ENCODE data around the gene SBK2. TPM values are rescaled to one million over a fixed set of nuclear protein-coding genes. Genes with fewer than 3 reads are reported as not detected.
A peak's percentile ranks its signal among the peaks of the same experiment; 100 is the strongest.
"Not testable (repeated sequence)": the region's sequence is repeated elsewhere in the genome, so short reads cannot be mapped to it uniquely, and the experiment has no call there.

SBK2 gene
- total RNA-seq, 1 donor from 2014 or later, result not detected

DNA sequence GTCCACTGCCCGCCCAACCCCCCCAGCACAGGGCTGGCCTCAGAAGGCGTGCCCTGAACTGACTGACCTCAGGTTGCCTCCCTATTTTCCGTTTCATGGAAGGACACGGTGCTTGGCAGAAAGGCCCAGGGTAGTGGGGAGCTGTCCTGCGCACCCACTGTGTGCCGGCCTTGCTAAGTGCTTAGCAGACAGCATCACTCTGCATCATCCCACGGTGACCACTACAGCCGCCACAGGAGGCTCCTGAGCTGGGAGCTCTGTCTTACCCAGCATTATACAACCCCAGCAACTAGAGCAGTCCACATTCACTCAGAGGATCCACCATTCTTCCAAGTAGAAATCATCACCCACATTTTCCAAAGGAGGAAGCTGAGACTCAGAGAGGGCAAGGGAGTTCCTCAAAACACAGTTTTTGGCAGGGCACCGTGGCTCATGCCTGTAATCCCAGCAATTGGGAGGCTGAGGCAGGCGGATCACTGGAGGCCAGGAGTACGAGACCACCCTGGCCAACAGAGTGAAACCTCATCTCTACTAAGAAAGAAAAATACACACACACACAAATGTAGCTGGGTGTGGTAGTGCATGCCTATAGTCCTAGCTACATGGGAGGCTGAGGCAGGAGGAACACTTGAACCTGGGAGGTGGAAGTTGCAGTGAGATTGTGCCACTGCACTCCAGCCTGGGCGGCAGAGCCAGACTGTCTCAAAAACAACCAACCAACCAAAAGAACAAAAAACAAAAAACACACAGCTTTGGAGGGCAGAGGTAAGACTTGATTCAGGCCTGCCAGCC, 1.6 kb downstream of the SBK2 start:
- DNase-seq, result no peak

DNA sequence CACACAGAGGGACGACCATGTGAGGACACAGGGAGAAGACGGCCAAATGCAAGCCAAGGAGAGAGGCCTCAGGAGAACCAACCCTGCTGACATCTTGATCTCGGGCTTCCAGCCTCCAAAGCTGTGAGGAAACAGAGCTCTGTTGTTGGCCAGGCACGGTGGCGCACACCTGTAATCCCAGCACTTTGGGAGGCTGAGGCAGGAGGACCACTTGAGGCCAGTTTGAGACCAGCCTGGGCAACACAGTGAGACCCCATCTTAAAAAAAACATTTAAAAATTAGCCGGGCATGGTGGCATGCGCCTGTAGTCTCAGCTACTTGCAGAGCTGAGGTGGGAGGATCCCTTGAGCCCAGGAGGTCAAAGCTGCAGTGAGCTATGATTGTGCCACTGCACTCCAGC, 2.7 kb downstream of the SBK2 start:
- DNase-seq, result not testable (repeated sequence)

DNA sequence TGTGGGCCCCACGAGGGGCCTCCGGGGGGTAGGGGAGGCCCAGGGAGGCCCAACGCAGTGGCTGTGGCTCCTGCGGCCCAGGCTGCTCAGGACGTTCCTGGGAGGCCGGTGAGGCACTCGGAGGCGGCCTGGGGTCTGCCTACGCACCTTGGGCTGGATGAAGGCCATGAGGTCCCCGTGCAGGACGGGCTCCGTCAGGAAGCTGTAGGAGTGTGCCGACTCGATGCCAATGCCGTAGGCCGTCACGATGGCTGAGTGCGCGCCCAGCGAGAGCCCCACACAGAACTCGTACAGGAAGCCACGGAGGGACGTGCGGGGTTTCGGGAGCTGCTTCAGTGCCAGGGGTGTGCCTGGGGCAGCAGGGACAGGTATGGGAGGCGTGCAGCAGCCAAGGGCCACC, 5.9 kb downstream of the SBK2 start:
- no peak for DNase-seq

DNA sequence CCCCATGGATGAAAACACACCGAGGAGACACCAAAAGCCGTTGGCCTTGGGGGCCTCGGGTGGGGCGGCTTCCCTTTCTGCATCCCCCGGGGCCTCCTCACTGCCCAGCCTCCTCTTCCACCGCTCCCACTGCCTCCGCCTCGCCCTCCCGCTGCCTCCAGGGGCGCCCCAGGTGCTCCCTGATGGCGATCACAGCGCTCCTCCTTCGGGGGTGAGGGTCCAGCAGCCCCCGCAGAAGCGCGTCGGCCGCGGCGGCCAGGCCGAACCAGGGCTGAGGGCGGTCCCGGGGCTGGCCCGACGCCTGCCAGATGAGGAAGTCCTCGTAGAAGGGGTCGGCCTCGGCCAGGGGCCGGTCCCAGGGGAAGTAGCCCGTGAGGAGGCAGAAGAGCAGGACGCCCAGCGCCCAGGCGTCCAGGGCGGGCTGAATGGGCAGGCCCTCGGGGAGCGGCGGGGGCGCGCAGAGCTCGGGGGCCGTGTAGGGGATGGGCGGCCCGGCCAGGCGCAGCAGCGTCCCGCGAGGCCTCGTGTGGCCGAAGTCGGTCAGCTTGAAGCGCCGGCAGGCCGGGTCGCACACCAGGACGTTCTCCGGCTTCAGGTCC, 7.2 kb downstream of the SBK2 start:
- no peak for DNase-seq

DNA sequence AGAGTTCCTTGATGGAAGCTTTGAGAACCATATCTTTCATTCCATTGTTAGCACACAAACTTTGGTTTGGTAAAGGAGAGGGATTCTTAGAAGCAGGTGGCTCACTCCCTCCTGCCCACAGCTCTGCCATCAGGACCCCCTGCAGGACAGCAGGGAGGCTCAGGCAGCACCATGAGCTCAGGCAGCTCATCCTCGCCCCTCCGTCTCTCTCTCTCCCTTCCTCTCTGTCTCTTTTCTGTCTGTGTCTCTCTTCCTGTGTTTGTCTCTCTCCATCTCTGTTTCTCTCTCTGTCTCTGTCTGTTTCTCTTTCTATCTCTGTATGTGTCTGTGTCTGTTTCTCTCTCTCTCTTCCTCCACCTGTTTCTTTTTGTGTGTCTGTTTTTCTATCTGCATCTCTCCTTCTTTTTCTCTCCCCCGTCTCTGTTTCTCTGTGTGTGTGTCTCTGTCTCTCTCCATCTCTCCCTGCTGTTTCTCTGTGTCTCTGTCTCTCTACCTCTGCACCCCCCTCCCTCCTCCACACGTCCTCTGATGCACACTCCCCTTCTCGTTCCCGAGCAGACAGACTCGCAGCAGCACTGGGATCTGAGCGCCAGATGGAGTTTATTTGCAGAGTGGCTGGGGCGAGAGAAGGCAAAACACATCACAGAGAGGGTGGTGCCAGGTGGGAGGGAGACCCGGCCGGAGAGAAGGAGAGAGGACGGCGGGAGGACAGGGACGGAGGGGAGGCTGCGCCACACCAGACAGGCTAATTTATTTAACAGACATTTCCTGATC, 8.7 kb downstream of the SBK2 start:
- DNase-seq, result no peak

DNA sequence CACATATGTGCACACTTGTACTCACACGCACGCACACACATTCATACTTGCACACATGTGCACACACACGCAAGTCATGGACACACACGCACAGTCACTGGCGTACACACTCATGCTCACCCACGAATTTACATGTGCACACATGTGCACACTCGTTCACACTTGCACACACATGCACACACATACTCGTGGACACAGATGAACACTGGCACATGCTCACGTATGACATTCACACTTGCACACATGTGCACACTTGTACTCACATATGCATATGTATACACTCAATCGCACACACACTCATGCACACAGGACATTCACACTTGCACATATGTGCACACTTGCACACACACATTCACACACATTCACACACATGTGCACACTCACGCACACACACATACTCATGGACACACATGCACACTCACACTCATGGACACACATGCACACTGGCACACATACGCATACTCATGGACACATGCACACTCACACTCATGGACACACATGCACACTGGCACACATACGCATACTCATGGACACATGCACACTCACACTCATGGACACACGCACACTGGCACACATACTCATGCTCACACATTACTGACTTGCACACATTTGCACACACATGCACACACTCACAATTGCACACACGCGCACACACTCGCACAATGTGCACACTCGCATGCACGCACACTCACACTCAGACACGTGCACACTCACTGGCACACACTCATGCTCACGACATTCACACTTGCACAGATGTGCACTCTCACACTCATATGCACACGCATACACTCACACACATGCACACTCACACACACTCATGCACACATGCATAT, 9.5 kb downstream of the SBK2 start:
- DNase-seq, result no peak

DNA sequence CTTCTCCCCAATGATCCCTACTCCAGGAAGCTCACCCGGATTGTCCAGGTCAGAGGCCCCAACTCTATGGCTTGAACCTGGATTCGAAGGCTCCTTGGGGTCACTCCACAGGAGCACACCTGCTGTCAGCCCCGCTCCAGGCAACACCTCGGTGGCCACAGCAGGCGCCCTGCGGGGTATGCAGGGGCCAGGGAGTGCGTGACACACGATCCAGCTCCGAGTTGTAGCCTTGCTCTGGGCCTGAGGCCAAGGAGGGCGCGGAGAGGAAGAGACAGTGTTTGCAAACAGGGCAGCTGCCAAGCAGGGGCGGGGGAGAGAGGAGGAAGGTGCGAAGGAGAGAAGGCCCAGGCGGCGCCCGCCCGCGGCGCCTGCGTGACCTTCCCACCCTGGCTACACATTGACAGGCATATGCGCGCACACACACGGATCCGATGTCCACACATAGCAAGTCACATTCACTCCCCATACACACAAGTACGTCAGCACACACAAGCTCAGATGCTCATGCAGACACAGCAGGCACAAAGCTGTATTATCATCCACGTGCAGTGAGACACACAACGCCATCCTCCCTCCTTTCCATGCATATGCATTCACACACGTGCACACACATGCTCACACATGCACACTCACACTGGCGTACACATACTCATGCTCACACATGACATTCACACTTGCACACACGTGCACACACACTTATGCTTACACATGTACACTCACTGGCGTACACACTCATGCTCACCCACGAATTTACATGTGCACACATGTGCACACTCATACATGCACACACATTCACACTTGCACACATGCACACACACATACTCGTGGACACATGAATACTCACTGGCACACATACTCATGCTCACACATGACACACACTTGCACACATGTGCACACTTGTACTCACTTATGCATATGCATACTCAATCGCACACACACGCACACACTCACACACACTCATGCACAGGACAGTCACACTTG, 10.4 kb downstream of the SBK2 start:
- no peak for DNase-seq

DNA sequence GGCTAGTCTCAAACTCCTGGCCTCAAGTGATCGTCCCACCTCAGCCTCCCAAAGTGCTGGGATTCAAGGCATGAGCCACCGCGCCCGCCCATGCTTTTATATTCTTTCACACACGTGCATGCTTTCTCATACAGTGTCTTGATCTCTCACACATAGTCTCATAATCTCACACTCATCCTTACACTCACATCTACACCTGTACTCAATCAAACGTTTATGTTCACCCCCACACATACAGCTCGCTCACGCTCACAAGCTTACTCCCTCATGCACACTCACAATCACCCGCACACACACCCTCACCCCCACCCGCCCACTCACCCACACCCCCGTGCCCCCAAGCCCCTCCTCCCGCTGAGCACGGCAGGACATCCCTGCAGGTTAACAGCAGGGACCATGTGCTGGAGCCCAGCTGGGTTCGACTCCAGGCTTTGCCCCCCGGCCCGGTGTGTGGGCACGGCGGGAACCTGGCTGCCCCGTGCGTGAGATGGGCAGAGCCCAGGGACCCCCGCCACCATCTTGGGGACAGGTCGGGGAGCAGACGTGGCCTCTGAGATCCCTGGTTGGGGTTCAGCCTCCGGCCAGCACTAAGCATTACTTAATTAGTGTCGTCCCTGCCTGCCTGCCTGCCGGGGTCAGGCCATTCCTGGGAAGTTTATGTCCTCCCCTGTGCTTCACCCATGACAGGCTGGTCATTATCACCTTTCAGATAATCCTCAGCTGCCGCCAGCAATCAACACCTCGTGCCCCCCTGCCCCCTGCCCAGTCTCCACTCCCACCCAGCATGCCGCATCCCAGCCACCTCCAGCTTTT, 11.4 kb downstream of the SBK2 start:
- no peak for DNase-seq

DNA sequence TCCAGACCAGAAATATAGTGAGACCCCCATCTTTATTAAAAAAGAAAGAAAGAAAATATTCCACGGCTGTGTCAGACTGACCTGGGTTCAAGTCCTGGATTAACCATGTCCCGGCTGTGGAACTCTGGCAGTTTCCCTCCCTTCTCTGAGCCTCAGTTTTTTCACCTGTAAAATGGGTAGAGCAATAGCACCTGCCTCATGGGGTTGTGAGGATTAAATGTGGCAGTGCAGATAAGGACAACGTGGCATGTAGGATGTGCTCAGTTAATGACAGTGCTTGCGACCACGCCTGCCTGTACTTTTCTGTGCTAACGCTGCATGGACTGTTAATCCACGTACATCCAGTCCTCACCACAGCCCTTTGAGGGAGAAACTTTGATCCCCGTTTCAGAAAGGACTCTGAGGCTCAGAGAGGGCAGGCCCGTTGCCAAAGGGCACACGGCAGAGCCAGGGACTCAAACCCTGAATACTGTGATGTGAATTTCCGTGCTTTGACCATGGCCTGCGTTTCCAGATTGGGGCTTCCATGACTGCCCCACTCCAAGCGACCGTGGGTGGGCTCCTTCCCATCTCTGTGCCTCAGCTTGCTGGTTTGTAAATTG, 16.1 kb downstream of the SBK2 start:
- no peak for DNase-seq

DNA sequence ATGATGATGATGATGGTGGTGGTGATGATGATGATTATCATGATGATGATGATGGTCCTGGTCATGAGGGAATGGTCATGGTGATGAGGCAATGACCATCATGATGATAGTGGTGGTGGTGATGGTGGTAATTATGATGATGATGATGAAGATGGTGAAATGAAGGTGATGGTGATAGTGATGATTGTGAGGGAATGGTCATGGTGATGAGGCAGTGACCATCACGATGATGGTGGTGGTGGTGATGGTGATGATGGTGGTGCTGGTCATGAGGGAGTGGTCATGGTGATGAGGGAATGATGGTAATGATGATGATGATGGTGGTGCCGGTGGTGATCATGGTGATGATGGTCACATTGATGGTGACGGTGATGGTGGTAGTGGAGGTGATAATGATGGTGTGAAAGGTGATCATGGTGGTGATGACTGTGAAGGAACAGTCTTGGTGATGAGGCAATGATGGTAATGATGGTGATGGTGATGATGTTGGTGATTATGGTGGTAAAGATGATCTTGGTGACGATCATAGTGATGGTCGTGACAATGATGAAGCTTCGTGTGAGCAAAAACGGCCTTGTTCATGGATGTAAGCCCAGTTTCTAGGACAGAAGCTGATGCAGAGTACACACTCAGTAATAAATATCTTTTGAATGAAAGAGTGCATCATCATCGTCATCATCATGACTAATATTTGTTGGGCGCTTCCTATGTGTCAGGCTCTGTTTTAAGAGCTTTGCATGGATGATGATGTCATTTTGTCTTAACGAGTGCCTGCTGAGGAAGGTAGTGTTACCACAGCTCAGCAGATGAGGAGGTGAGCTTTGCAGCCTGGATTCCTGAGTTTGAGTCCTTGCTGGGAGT, 17.3 kb downstream of the SBK2 start:
- DNase-seq, result no peak

DNA sequence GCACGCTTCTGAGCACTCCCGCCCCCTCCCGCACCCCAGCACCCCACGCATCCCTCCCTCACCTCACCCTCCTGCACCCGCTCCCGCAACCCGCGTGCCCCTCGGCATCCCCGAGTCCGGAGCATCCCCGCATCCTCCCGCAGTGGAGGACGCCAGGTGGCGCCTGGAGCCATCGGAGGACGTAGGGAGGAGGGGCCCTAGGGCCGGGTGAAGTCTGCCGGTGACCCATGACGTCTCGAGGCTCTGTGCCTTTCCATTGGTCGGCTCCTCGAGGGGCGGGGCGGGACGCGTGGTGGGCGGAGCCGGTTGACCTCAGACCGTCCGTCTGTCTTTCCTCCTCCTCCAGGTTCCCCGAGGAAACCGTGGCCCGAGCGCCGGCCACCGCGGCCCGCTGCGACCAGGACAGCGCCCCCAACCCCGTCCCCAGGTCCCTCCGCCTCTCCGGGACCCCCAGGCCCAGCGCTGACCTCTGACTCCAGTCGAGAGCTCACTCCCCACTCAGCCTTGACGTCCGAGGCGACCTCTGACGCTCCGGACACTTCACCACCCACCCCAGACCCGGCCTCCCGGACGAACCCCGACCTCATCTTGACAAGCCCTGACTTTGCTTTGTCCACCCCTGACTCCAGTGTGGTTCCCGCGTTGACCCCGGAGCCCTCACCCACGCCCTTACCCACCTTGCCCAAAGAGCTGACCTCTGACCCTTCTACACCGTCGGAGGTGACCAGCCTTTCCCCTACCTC, 19.9 kb downstream of the SBK2 start:
- DNase-seq, result peak; percentile 87

DNA sequence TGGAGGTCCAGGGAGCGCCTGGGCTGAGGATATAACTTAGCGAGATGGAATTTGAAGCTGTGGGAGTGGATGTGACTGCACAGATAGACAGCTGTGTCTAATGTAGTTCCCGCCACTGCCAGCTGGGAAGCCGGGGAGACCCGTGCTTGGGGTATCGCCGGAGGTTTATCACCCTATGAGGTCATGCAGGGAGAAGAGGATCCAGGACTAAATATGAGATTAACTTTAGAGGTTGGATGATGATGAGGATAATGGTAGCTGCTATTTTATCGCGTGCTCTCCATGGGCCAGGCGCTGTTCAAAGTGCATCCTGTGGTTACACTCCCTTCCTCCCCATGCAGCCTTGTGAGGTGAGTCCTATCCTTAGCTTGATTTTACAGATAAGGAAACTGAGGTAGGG, 28.8 kb downstream of the SBK2 start:
- no peak for DNase-seq

DNA sequence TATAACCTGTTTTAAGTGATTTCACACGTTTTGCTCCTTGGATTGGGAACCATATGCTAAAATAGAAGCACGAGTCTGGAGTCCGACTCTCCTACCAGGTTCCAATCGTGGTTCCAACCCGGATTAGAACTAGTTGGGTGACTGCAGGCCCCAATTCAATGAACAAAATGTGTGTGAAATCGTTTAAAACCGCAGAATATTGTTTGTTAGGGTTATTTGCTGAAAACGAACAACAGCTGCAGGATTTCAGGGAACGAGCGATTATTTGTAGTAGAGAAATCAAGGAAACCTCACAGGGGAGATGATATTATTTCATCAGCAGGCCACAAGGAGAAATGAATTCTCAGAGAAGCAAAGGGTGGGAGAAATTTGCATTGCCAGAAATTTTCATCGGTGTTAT, 32.0 kb downstream of the SBK2 start:
- no peak for DNase-seq

DNA sequence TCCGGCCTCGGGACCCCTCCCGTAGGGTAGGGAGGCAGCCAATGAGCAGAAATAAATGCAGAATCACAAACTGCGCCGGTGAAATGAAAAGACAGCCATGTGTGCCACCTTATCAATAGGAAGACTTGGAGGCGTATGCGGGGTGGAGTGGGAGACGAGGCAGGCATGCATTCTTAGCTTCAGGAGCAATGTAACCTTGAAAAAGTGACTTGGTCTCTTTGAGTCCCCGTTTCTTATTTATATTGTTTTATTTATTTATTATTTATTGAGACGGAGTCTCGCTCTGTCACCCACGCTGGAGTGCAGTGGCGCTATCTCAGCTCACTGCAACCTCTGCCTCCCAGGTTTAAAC, 32.7 kb downstream of the SBK2 start:
- no peak for DNase-seq

DNA sequence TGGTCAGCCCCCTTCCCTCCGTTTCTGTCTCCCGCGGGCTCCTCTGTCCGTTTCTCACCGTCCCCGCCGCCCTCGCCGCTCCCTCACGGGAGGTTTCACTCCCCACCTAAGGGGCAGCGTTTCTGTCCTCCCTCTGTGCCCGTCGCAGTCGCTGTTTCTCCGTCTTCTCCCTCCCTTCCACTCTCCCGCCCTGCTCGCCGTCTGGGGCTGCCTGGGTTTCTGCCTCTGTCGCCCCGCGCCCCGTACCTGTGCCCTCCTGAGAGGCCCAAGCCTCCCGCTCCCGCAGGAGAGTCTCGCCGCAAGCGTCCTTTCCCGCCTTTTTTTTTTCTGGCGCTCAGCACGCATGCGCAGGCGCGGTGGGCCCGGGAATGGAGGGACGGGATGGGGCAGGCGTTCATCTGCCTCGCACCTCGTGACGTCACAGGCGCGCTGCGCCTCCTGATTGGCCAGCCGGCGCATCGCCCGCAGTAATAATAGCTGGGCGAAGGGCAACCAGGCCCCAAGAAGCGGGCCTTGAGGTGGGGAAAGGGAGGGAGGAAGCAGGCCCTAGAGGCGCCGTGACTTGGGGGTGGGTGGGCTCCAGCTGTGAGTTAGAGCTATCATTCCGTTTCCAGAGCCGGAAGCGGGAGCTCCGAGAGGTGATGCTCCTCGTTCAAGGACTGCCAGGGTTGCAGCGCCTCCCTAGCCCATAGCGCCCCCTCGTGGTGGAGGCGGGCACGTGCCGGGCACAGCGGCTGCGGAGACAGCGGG, 33.3 kb downstream of the SBK2 start:
- peak; percentile 82 for DNase-seq

DNA sequence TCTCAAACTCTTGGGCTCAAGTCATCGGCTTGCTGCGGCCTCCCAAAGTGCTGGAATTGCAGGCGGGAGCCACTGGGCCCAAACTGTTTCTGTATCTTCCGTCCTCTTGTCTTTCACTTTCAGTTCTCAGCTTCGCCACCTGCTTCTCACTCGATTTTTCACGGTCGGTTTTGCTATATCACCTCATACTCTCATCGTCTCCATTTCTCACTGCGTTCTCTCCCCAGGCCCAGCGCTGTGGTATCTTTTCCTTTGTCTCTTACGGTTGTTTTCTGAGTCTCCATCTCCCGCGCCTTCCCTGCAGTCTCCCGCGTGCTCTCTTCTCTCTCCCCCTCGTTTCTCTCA, 33.8 kb downstream of the SBK2 start:
- no peak for DNase-seq

DNA sequence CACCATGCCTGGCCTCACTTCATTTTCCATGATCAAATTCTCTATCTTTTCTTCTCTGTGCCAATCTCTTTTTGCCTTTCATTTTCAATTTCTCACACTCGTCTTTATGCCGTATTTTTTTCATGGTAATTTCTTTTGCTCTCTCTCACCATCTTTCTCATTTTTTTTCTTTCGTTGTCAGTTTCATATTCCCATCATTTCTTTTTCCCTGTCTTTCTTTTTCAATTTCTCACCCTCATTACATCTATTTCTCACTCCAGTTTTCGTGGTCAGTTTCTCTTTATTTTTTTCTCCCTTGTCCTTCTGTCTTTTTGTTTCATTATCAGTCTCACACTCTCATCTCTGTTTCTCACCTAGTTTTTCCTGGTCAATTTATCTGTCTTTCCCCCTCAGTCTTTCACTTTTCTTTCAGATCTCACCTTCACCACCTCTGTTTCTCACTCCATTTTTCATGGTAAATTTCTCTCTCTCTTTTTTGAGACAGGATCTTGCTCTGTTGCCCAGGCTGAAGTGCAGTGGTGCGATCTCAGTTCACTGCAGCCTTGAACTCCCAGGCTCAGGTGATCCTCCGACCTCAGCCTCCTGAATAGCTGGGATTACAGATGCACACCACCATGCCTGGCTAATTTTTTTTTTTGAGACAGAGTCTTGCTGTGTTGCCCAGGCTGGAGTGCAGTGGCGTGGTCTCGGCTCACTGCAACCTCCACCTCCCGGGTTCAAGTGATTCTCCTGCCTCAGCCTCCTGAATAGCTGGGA, 34.6 kb downstream of the SBK2 start:
- no peak for DNase-seq

Data from skin of body (tissue), 2 donors.